Regular cardiac myocyte (primary cell): ENCODE results near the gene CCDC74B. TPM values are rescaled to one million over a fixed set of nuclear protein-coding genes. Genes with fewer than 3 reads are reported as not detected.

Experiments used
- total RNA-seq: library from RNA; depleted of rRNA; stranded (reverse); fragments of >200 nt; gene quantifications from 2 replicates; pipeline ENCODE4 v1.2.3, GENCODE V29; 2014

CCDC74B gene
- total RNA-seq = 1.5 and 2.3 TPM in 2 replicates

GRCh38 chr2:130145006-130145414 lies at the start of gene CCDC74B:
TSS of gene CCDC74B (minus strand) at chr2:130145112. CDS start at chr2:130144996, 116 bp downstream.

GRCh38 chr2:130181880-130182682 lies 37.2 kb upstream of the CCDC74B start, which contains the start of gene MZT2B:
TSS of gene MZT2B (plus strand) at chr2:130182262. CDS start at chr2:130182283, 21 bp downstream.

DNA sequence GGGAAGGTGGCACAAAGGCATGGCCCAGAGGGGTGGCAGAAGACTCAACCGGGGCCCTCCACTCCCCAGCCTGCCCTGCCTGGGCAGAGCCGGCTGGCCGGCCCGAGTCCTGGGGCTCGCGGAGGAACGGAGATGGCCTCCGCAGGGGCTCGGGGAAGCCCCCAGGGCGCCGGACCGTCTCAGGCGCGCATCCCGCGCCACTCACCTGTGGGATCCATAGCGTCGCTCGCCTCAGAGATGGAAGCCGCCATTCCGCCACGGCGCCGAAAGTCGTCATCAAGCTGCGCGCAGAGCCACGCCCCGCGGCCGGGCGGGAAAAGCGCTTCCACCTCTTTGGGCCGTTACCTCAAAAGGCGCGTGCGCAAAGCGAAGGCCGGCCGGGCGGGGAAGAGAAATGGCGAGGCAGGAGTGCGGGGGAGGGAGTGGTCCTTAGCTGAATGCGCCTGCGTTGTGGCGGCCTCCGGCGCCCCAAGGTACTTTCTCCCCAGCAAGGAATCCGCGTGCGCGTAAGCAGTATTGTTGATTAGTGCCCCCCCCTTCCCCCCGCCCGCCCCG lies 36.5 kb upstream of the CCDC74B start, which contains the start of gene SMPD4:
SMPD4 (minus strand) TSS at position 278 of the 555 bp plus-strand sequence. CDS start 5,010 bp downstream, outside the sequence.

GRCh38 chr2:130129120-130129829 lies 15.6 kb downstream of the CCDC74B start, which contains the start of gene POTEF:
TSS of gene POTEF (minus strand) at chr2:130129222. CDS start at chr2:130120515, 8,707 bp downstream.

Other genes with a start within 250 kb of the CCDC74B start
- under 0.01 TPM in 1 of 2 replicates, not detected in the other for gene RAB6C, start 165.4 kb downstream of the CCDC74B start, total RNA-seq
- gene POTEF, start 15.9 kb downstream of the CCDC74B start, total RNA-seq = not detected in 2 replicates
- gene SMPD4, start 36.5 kb upstream of the CCDC74B start, total RNA-seq = 10.4 and 19.7 TPM in 2 replicates
- gene MZT2B, start 37.1 kb upstream of the CCDC74B start, total RNA-seq = 146 and 186 TPM in 2 replicates
- gene TUBA3E, start 53.3 kb upstream of the CCDC74B start, total RNA-seq = not detected in 2 replicates
- gene IMP4, start 197.8 kb upstream of the CCDC74B start, total RNA-seq = 89.1 and 163 TPM in 2 replicates
- 10.7 and 13.0 TPM in 2 replicates for gene PTPN18, start 210.9 kb upstream of the CCDC74B start, total RNA-seq